Neural cell (in vitro differentiated cells): ENCODE results near the gene FADS1. TPM values are rescaled to one million over a fixed set of nuclear protein-coding genes. Genes with fewer than 3 reads are reported as not detected.

ENCODE experiments used
- H2AFZ ChIP-seq: fragments of 200-600, 300-800 bp; sonication (generic), shearing (Covaris generic); 2 replicates; pipeline ENCODE4 v1.6.0; 2014; ENCODE audit warnings: low read depth, mild to moderate bottlenecking, antibody characterized with exemption, low read length, moderate library complexity
- H3F3A ChIP-seq: fragments of 200-600 bp; shearing (Covaris generic); 2 replicates; pipeline ENCODE4 v1.6.1; 2016; ENCODE audit warnings: mild to moderate bottlenecking, moderate library complexity, mixed read lengths, antibody characterized with exemption, low read length; ENCODE audit not compliant: insufficient read depth, poor library complexity, severe bottlenecking
- H3K27ac ChIP-seq: fragments of 200-600, 300-800 bp; sonication (generic), shearing (Covaris generic); 2 replicates; pipeline ENCODE4 v1.5.1; 2014; ENCODE audit warnings: mild to moderate bottlenecking, low read length, moderate library complexity
- H3K27me3 ChIP-seq: fragments of 300-800, 200-600 bp; sonication (generic), shearing (Covaris generic); 2 replicates; pipeline ENCODE4 v1.6.0; 2014; ENCODE audit warnings: mild to moderate bottlenecking, low read depth, low read length, moderate library complexity; ENCODE audit not compliant: insufficient read depth
- H3K36me3 ChIP-seq: fragments of 300-800, 200-600 bp; sonication (generic), shearing (Covaris generic); 2 replicates; pipeline ENCODE4 v1.5.1; 2014; ENCODE audit warnings: mild to moderate bottlenecking, antibody characterized with exemption, low read length, moderate library complexity; ENCODE audit not compliant: insufficient read depth
- H3K4me2 ChIP-seq: fragments of 300-800, 200-600 bp; sonication (generic), shearing (Covaris generic); 2 replicates; pipeline ENCODE4 v1.6.0; 2014; ENCODE audit warnings: mild to moderate bottlenecking, low read length
- H3K4me3 ChIP-seq: fragments of 300-800, 200-600 bp; sonication (generic), shearing (Covaris generic); 2 replicates; pipeline ENCODE4 v1.5.1; 2014; ENCODE audit warnings: mild to moderate bottlenecking, low read length, moderate library complexity
- H3K79me2 ChIP-seq: fragments of 200-600 bp; shearing (Covaris generic); replicated peaks from 2 replicates; pipeline ENCODE4 v1.6.0; 2014; ENCODE audit warnings: mild to moderate bottlenecking, low read length, moderate library complexity; ENCODE audit not compliant: insufficient read depth
- H3K9ac ChIP-seq: fragments of 300-800, 200-600 bp; sonication (generic), shearing (Covaris generic); 2 replicates; pipeline ENCODE4 v1.6.1; 2016; ENCODE audit warnings: mild to moderate bottlenecking, low read length, mixed read lengths
- H3K9me2 ChIP-seq: fragments of 200-600 bp; shearing (Covaris generic); 2 replicates; pipeline ENCODE4 v1.6.1; 2016; ENCODE audit warnings: mild to moderate bottlenecking, low read length, mixed read lengths; ENCODE audit not compliant: insufficient read depth
- H3K9me3 ChIP-seq: fragments of 200-600, 300-800 bp; sonication (generic), shearing (Covaris generic); 2 replicates; pipeline ENCODE4 v1.6.1; 2016; ENCODE audit warnings: mild to moderate bottlenecking, mixed run types, low read length, moderate library complexity, mixed read lengths
- H4K20me1 ChIP-seq: fragments of 200-600 bp; shearing (Covaris generic); 2 replicates; pipeline ENCODE4 v1.6.1; 2016; ENCODE audit warnings: mild to moderate bottlenecking, mixed run types; ENCODE audit not compliant: insufficient read depth
- CTCF ChIP-seq: fragments of 450-650 bp; IDR thresholded peaks from 2 replicates; pipeline ENCODE4 v1.5.1; 2014; ENCODE audit warnings: antibody characterized with exemption, mild to moderate bottlenecking, moderate library complexity; ENCODE audit not compliant: poor library complexity, severe bottlenecking
- EP300 ChIP-seq: fragments of 450-650 bp; conservative IDR thresholded peaks from 2 replicates; pipeline ENCODE4 v1.6.1; 2014; ENCODE audit warnings: antibody characterized with exemption, mild to moderate bottlenecking, moderate library complexity; ENCODE audit not compliant: poor library complexity, severe bottlenecking
- EZH2 ChIP-seq: fragments of 200-600, 300-800 bp; shearing (Covaris generic), sonication (generic); IDR thresholded peaks from 2 replicates; pipeline ENCODE4 v1.6.1; 2014; ENCODE audit warnings: antibody characterized with exemption, low read length, borderline replicate concordance, mild to moderate bottlenecking; ENCODE audit not compliant: insufficient read depth, poor library complexity, severe bottlenecking
- MXI1 ChIP-seq: fragments of 450-650 bp; conservative IDR thresholded peaks from 2 replicates; pipeline ENCODE4 v1.6.1; 2014; ENCODE audit warnings: antibody characterized with exemption, mild to moderate bottlenecking; ENCODE audit not compliant: poor library complexity, severe bottlenecking
- POLR2AphosphoS5 ChIP-seq: IDR thresholded peaks from 2 replicates; pipeline ENCODE4 v1.6.1; 2012
- RAD21 ChIP-seq: fragments of 450-650 bp; conservative IDR thresholded peaks from 2 replicates; pipeline ENCODE4 v1.6.1; 2014; ENCODE audit warnings: antibody characterized with exemption, mild to moderate bottlenecking, moderate library complexity
- REST ChIP-seq: IDR thresholded peaks from 2 replicates; pipeline ENCODE4 v1.6.1; 2012; ENCODE audit warnings: borderline replicate concordance
- SMC3 ChIP-seq: fragments of 450-650 bp; conservative IDR thresholded peaks from 2 replicates; pipeline ENCODE4 v1.6.1; 2014; ENCODE audit warnings: antibody characterized with exemption, mild to moderate bottlenecking, moderate library complexity; ENCODE audit not compliant: poor library complexity
- TAF1 ChIP-seq: IDR thresholded peaks from 2 replicates; pipeline ENCODE4 v1.6.1; 2012; ENCODE audit warnings: low read depth
- polyA plus RNA-seq: library from polyadenylated mRNA; depleted of rRNA; stranded (reverse); fragments of >200 nt; gene quantifications from 2 replicates; pipeline ENCODE4 v1.2.3, GENCODE V29; 2014

Gene FADS1
- polyA plus RNA-seq, 1 donor from 2014 or later: 102 TPM

GRCh38 chr11:61779666-61780525, 36.9 kb downstream of the FADS1 start:
- Histone ChIP-seq H3K9ac (no peak overlapping the region), H3K4me2 (no peak overlapping the region), H4K20me1 (no peaks in the 10 kb centered on the region), H3K36me3 (no peaks in the 10 kb centered on the region), H3K9me2 (no peaks in the 10 kb centered on the region), H2AFZ (no peak overlapping the region), H3K27ac (no peak overlapping the region), H3F3A (no peaks in the 10 kb centered on the region), H3K27me3 (no peaks in the 10 kb centered on the region), H3K9me3 (no peaks in the 10 kb centered on the region), H3K79me2 (no peaks in the 10 kb centered on the region), H3K4me3 (no peak overlapping the region)
- TF ChIP-seq MXI1: no peak
- no peak for TF ChIP-seq POLR2AphosphoS5
- no peak for TF ChIP-seq REST
- TF ChIP-seq EP300: no peak
- no peak for TF ChIP-seq EZH2
- TF ChIP-seq RAD21: no peak
- TF ChIP-seq TAF1: no peak

GRCh38 chr11:61778920-61779650, 37.7 kb downstream of the FADS1 start:
- no peak overlapping the region for H3K4me3 ChIP-seq
- H2AFZ ChIP-seq: no peak overlapping the region
- TF ChIP-seq TAF1: no peak
- TF ChIP-seq MXI1: no peak
- no peak for TF ChIP-seq SMC3
- TF ChIP-seq EZH2: no peak
- no peaks in the 10 kb centered on the region for H3K79me2 ChIP-seq
- no peaks in the 10 kb centered on the region for H3F3A ChIP-seq
- no peaks in the 10 kb centered on the region for H3K9me2 ChIP-seq
- no peaks in the 10 kb centered on the region for H4K20me1 ChIP-seq
- no peak overlapping the region for H3K4me2 ChIP-seq
- no peaks in the 10 kb centered on the region for H3K9me3 ChIP-seq
- no peak overlapping the region for H3K9ac ChIP-seq
- no peak overlapping the region for H3K27ac ChIP-seq
- H3K36me3 ChIP-seq: no peaks in the 10 kb centered on the region
- H3K27me3 ChIP-seq: no peaks in the 10 kb centered on the region

- no peak overlapping the region for H3K27ac ChIP-seq
- no peak for TF ChIP-seq RAD21
- no peak for TF ChIP-seq REST
- no peak for TF ChIP-seq MXI1
- TF ChIP-seq CTCF: no peak
- TF ChIP-seq TAF1: no peak
- no peak for TF ChIP-seq EZH2
- no peak for TF ChIP-seq POLR2AphosphoS5
- no peak for TF ChIP-seq SMC3
- TF ChIP-seq EP300: no peak
- no peak overlapping the region for H3K9ac ChIP-seq
- no peaks in the 10 kb centered on the region for H3K36me3 ChIP-seq
- no peak overlapping the region for H3K4me3 ChIP-seq
- H3K9me2 ChIP-seq: no peaks in the 10 kb centered on the region
- no peak overlapping the region for H3K4me2 ChIP-seq
- H2AFZ ChIP-seq: no peak overlapping the region
- no peaks in the 10 kb centered on the region for H3F3A ChIP-seq
- no peaks in the 10 kb centered on the region for H4K20me1 ChIP-seq
- no peaks in the 10 kb centered on the region for H3K27me3 ChIP-seq
- H3K79me2 ChIP-seq: no peaks in the 10 kb centered on the region
- H3K9me3 ChIP-seq: no peaks in the 10 kb centered on the region
These were observed 38.4 kb downstream of the FADS1 start for GRCh38 chr11:61778357-61778886.
